ENCODE data around the gene GFY. TPM values are rescaled to one million over a fixed set of nuclear protein-coding genes. Genes with fewer than 3 reads are reported as not detected.

GFY gene
- total RNA-seq, 4 donors from 2014 or later = not detected

DNA sequence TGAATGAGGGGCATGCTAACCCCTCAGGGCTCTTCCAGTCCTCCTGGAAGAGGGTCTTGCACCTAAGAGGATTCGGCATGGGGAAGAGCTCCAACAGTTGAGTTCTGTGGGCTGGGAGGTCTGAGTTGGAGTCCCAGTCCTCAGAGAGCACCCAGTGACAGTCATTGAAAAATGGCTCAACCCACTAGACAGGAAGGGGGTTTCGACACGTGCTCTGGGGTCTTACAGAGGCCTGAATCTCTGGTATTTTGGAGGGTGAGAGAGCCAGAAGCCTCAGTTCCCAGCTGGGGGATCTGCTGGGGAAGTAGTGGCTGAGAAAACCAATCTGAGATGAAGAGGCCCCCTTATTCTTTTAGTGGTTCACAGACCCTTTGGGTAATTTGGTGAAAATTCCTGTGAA, 10.9 kb upstream of the GFY start:
- DNase-seq = no peak
- no peaks in the 10 kb centered on the region for H3K9me3 ChIP-seq
- no peaks in the 10 kb centered on the region for H3K36me3 ChIP-seq
- no peaks in the 10 kb centered on the region for H3K27me3 ChIP-seq
- TF ChIP-seq, protein P1, sequence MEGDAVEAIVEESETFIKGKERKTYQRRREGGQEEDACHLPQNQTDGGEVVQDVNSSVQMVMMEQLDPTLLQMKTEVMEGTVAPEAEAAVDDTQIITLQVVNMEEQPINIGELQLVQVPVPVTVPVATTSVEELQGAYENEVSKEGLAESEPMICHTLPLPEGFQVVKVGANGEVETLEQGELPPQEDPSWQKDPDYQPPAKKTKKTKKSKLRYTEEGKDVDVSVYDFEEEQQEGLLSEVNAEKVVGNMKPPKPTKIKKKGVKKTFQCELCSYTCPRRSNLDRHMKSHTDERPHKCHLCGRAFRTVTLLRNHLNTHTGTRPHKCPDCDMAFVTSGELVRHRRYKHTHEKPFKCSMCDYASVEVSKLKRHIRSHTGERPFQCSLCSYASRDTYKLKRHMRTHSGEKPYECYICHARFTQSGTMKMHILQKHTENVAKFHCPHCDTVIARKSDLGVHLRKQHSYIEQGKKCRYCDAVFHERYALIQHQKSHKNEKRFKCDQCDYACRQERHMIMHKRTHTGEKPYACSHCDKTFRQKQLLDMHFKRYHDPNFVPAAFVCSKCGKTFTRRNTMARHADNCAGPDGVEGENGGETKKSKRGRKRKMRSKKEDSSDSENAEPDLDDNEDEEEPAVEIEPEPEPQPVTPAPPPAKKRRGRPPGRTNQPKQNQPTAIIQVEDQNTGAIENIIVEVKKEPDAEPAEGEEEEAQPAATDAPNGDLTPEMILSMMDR (IDR thresholded peaks at IDR 0.05) = no peak
- TF ChIP-seq POLR2A (IDR thresholded peaks at IDR 0.05) = no peak
- no peak overlapping the region for H3K4me3 ChIP-seq (replicated peaks in 1 of 3)
- H3K27ac ChIP-seq = no peak overlapping the region
- intact Hi-C loops (cut with DNase I) = no loop called here
- peaks cover 0 to 5% of the 10 kb centered on the region in 2 donors for H3K4me1 ChIP-seq
- 90 to 94% methylated on average over 3 of the region's 3 CpGs for WGBS, 2 donors

DNA sequence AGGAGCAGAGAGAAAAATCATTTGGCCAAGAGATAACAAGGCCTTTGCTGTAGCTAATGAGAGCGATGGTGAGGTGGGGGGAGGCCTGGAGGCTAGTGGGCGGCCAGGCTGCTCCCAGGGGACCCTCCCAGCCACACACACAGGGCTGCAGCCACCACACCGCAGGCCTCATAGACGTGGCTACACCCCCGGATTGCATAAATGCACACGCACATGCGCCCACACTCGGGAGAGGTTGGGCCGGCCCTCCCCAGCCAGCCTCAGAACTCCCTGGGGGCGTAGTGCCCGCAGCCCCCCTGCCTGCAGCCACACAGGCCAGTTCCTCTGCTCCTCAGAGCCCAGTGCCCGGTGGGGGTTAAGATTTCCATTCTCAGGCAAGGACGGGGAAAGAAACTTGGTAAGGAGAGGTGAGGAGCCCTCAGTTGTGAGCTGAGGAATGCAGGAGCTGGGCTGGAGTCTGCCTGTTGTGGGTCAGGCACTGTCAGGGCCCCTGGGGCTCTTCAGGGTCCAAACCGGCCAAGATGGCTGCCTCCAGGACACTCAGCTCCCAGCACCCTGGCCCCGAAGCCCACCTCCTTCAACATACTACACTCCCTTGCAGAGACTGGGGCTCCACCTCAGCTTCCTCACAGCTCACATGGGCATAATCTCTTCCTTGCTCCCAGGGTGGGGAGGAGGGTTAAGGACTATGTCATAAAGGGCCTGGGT, 9.9 kb upstream of the GFY start:
- intact Hi-C loops (cut with DNase I) = no loop called here
- Histone ChIP-seq H3K36me3 (no peaks in the 10 kb centered on the region), H3K9me3 (no peaks in the 10 kb centered on the region), H3K27ac (no peak overlapping the region), H3K4me1 (peaks cover 0 to under 1% of the 10 kb centered on the region in 2 donors), H3K27me3 (no peaks in the 10 kb centered on the region), H3K4me3 (replicated peaks in 1 of 3) (no peak overlapping the region)
- TF ChIP-seq POLR2A (IDR thresholded peaks at IDR 0.05) = no peak
- TF ChIP-seq, protein P1 (IDR thresholded peaks at IDR 0.05) = no peak
- DNase-seq = no peak
- WGBS, 2 donors = 58 to 66% methylated on average over 7 to 13 of the region's 15 CpGs

DNA sequence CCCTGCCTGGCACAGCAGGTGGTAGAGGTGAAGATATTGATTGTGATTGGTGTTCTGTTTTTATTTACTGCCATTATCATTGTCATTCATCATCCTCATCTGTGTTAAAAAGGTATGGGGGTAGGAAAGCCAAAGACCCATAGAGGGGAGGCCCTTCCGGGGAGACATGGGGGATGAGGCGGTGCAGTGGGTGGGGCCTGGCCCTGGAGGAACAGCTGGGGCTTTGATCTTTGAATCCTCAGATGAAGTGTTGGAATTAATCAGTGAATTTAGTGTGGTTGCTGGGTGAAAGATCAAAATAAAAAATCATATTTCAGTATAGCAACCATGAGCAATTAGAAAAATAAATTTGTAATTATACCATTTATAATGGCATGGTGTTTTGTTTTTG, 9.4 kb upstream of the GFY start:
- H3K9me3 ChIP-seq = no peaks in the 10 kb centered on the region
- WGBS, 2 donors = 85 to 88% methylated on average over 2 of the region's 2 CpGs
- intact Hi-C loops (cut with DNase I) = no loop called here
- H3K36me3 ChIP-seq = no peaks in the 10 kb centered on the region
- TF ChIP-seq, protein P1 (IDR thresholded peaks at IDR 0.05) = no peak
- no peak for TF ChIP-seq POLR2A (IDR thresholded peaks at IDR 0.05)
- H3K27me3 ChIP-seq = no peaks in the 10 kb centered on the region
- H3K27ac ChIP-seq = no peak overlapping the region
- H3K4me1 ChIP-seq = peaks cover 0 to 6% of the 10 kb centered on the region in 2 donors
- DNase-seq = no peak
- no peak overlapping the region for H3K4me3 ChIP-seq (replicated peaks in 1 of 3)

DNA sequence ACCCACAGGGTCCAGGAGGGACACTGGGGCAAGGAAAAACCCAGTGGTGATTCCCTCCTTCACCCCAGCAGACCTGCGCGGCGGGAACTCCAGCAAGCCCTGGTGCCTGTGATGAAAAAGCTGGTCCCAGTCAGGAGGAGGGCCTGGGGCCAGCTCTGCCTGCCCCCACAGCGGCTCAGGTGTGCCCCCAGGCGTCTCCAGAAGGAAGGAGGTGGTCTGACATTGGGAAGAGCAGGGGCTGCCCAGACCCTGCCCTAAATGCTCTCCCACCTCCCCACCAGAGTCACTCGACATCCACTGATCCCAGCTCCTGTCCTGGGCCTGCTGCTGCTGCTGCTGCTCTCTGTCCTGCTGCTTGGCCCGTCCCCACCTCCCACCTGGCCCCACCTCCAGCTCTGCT, 8.1 kb upstream of the GFY start:
- no peak for DNase-seq
- WGBS, 2 donors = 37 to 50% methylated on average over 5 of the region's 7 CpGs
- no peaks in the 10 kb centered on the region for H3K9me3 ChIP-seq
- H3K27me3 ChIP-seq = no peaks in the 10 kb centered on the region
- H3K4me3 ChIP-seq (replicated peaks in 1 of 3) = no peak overlapping the region
- no peaks in the 10 kb centered on the region for H3K36me3 ChIP-seq
- TF ChIP-seq, protein P1 (IDR thresholded peaks at IDR 0.05) = no peak
- TF ChIP-seq POLR2A (IDR thresholded peaks at IDR 0.05) = no peak
- intact Hi-C loops (cut with DNase I) = no loop called here
- H3K27ac ChIP-seq = no peak overlapping the region
- H3K4me1 ChIP-seq = peaks cover 0 to 12% of the 10 kb centered on the region in 2 donors

DNA sequence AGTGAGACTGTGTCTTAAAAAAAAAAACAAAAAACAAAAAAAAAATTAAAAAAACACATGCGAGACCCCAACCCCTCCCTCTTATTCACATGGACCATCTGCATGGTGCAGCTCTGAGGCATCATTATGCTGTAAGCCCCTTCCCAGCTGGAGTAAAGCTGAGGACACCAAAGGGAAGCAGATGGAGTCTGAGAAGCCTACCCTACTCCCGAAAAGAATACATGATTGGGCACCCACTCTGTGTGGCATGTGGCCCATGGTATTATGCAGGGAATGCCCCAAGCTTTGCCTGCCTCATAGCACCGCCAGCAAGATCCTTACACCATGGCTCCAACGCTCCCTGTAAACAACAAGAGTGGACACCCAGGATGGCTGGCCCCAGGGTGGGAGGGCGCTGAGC, 6.7 kb upstream of the GFY start:
- TF ChIP-seq POLR2A (IDR thresholded peaks at IDR 0.05) = no peak
- TF ChIP-seq, protein P1 (IDR thresholded peaks at IDR 0.05) = no peak
- intact Hi-C loops (cut with DNase I) = no loop called here
- Histone ChIP-seq H3K27ac (no peak overlapping the region), H3K4me3 (replicated peaks in 1 of 3) (no peak overlapping the region), H3K4me1 (peaks cover 0 to 23% of the 10 kb centered on the region in 2 donors), H3K36me3 (no peaks in the 10 kb centered on the region), H3K9me3 (no peaks in the 10 kb centered on the region), H3K27me3 (peaks cover 12% of the 10 kb centered on the region)
- WGBS, 2 donors = 86 to 92% methylated on average over 5 of the region's 5 CpGs
- no peak for DNase-seq
